GM06990 (cell line): ENCODE results near the gene BRICD5.
"Not testable (repeated sequence)": the region's sequence is repeated elsewhere in the genome, so short reads cannot be mapped to it uniquely, and the experiment has no call there.

ENCODE experiments used
- DNase-seq: peaks from one replicate; pipeline ENCODE4 v3.0.0-alpha.2; 2011; ENCODE audit not compliant: insufficient read length; ENCODE audit errors: extremely low read depth
- H3K27me3 ChIP-seq: replicated peaks from 2 replicates; pipeline ENCODE4 v1.6.0; 2011; ENCODE audit warnings: low read length; ENCODE audit not compliant: control insufficient read depth, insufficient read depth
- H3K36me3 ChIP-seq: 2 replicates; pipeline ENCODE4 v1.5.1; 2011; ENCODE audit warnings: low read length; ENCODE audit not compliant: control insufficient read depth, insufficient read depth
- H3K4me3 ChIP-seq: replicated peaks from 2 replicates; pipeline ENCODE4 v1.5.1; 2011; ENCODE audit warnings: low read depth, mild to moderate bottlenecking, control low read depth, low read length
- CTCF ChIP-seq: IDR thresholded peaks from 2 replicates; pipeline ENCODE4 v1.5.1; 2011; ENCODE audit warnings: low read length, control low read depth, mild to moderate bottlenecking, inconsistent platforms; ENCODE audit not compliant: insufficient read depth, poor library complexity, severe bottlenecking

Gene BRICD5

DNA sequence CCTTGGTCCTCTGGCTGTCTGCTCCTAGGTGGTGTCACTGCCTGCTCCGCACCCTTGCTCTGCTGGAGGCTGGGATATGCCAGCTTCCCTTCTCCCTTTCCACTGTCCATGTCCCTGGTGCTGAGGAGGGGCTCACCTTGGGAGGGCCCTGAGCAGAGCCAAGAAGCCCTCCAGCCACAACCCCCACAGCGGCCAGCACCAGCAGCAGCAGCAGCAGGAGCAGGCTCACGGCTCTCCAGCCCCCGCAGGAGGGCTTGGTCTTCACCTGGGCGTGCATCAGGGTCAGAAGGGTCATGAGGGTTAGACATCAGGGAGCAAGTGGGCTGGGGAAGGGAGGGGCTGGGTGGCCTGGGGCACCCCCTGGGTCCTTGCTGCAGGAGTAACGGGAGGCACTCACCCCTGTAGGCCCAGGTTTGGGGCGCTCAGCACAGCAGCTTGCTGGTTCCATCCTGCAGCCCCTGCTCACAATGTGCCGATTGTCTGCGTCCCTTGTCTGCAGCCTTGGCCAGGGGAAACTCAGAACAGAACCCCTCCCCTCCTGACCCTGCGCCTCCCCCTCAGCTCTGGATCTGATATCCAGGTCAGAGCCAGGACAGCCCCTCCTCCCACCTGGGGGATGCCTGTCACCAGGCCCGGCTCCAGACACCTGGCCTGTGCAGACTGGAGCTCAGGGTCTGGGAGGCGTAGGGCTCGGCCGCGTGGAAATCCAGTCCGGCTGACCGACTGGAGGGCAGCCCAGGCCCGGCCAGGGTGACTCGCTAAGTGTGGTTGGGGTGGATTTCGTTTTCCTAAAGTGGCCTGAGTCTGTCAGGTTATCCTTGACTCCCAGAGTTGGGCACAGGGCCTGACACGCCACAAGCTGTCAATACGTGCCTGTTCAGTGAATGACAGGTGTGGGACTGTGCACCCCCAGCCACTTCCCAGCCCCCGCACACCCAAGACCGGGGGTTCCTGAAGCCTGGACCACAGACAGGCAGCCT lies at the start of gene BRICD5:
TSS of gene BRICD5 (minus strand) at position 478 of the 980 bp plus-strand sequence. CDS start at position 448, 30 bp downstream.
- no peak for TF ChIP-seq CTCF
- peaks cover 16% of the 10 kb centered on the region for H3K36me3 ChIP-seq
- H3K27me3 ChIP-seq: no peaks in the 10 kb centered on the region
- no peak for DNase-seq
- H3K4me3 ChIP-seq: no peak within 1 kb of the TSS

DNA sequence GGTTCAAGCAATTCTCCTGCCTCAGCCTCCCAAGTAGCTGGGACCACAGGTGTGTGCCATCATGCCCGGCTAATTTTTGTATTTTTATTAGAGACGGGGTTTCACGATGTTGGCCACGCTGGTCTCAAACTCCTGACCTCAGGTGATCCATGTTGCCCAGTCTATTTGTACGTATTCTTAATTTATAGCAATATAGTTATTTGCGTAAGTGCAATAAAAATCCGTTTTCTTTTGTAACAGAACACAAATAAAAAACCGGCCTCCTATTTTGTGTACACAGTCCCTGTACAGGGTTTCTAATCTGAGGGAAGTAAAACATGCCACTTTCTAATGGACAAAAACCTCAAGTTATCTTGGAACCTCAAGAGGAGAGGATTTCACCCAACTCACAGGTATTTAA lies 49.6 kb upstream of the BRICD5 start:
- DNase-seq: no peak
- H3K4me3 ChIP-seq: no peak overlapping the region
- TF ChIP-seq CTCF: no peak
- H3K36me3 ChIP-seq: peaks cover 45% of the 10 kb centered on the region
- H3K27me3 ChIP-seq: no peaks in the 10 kb centered on the region

- H3K27me3 ChIP-seq, DNase-seq, H3K4me3 ChIP-seq: not testable (repeated sequence)
- H3K36me3 ChIP-seq: peaks cover 44% of the 10 kb centered on the region
Observed at GRCh38 chr16:2258530-2258929, 47.9 kb upstream of the BRICD5 start.

DNA sequence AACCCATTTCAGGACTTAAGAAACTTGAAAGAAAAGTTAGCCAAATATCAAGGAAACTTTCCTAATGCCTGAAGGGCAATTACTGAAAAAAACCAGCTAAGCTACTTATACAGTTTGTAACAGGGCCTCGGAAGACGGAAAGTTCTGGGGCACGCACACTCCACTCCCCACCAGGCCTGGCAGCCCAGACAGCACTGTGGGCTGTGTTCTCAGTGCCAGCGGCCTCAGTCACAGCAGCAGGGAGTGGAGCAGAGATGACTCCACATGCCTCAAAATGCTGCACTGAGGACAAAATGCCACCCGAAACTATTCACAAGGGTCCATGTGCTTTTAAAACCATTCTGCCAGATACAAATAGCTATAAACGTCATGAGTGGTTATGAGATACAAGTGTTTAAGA lies 47.1 kb upstream of the BRICD5 start:
- Histone ChIP-seq H3K4me3 (no peak overlapping the region), H3K36me3 (peaks cover 42% of the 10 kb centered on the region), H3K27me3 (no peaks in the 10 kb centered on the region)
- TF ChIP-seq CTCF: no peak
- no peak for DNase-seq

DNA sequence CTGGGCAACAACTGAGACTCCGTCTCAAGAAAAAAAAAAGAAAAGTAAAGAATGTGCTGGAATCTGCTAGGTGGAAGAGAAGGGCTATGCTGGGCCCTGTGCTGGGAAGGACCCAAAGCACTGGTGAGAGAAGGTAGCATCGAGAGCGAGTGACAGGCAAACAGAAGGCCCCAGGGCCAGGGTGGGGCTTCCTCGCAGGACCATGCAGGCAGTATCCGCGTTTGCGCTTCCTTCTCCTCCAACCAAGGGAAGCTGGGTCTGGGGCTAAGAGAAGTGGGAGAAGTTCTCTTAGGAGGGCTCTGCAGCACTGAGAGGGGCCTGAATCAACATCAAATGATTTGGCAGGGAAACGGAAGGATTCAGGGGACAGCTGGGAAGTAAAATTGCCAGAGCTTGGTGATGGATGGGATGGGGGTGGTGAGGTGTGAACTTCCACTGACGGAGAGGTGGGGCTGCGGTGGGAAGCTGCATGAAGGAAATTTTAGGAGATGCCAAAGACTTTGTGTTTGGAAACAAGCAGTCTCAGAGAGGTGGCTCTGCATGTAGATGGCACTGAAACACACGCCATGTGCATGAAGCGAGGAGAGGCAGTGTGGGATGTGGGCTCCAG lies 46.0 kb upstream of the BRICD5 start:
- H3K36me3 ChIP-seq: peaks cover 34% of the 10 kb centered on the region
- no peaks in the 10 kb centered on the region for H3K27me3 ChIP-seq
- DNase-seq: no peak
- no peak for TF ChIP-seq CTCF
- H3K4me3 ChIP-seq: no peak overlapping the region

DNA sequence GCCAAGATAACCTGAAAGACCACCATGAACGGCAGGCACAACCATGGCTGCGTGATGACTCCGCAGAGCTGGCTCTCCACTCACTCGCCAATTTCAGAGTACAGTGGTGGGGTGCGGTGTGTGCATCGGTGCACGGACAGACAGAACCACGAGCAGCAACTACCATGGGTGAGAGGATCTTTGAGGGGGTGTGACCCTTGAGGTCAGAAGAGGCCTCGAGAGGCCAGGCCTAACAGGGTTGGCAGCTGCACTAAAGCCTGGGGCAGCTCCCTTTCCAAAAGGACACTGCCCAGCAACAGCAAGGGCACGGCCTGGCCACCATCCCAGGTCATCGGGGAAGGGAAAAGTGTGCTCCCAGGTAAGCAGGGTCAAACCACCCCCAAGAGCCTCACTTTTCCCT lies 42.6 kb upstream of the BRICD5 start:
- DNase-seq: no peak
- Histone ChIP-seq H3K4me3 (no peak overlapping the region), H3K27me3 (no peaks in the 10 kb centered on the region), H3K36me3 (peaks cover 29% of the 10 kb centered on the region)
- TF ChIP-seq CTCF: no peak
